Esophagus (tissue), 2 donors: Measurements from ENCODE around the gene SPOCK2. TPM values are rescaled to one million over a fixed set of nuclear protein-coding genes. Genes with fewer than 3 reads are reported as not detected.

Experiments used
- H3K27ac ChIP-seq, 2 donors: one replicate each; pipeline ENCODE4 v1.5.1; 2013; ENCODE audit warnings: low read depth in 2 of 2, mild to moderate bottlenecking in 2 of 2, inconsistent platforms in 1 of 2, low read length in 1 of 2, moderate library complexity in 1 of 2
- H3K27me3 ChIP-seq, 2 donors: one replicate each; pipeline ENCODE4 v1.6.1; 2013; ENCODE audit warnings: low read length in 2 of 2, control low read depth in 1 of 2, mild to moderate bottlenecking in 1 of 2; ENCODE audit not compliant: insufficient read depth in 2 of 2, control insufficient read depth in 1 of 2
- H3K36me3 ChIP-seq, 2 donors: one replicate each; pipeline ENCODE4 v1.6.1; 2013; ENCODE audit warnings: low read length in 1 of 2; ENCODE audit not compliant: control insufficient read depth in 2 of 2, insufficient read depth in 2 of 2
- H3K4me1 ChIP-seq, 2 donors: one replicate each; pipeline ENCODE4 v1.6.1; 2013; ENCODE audit warnings: low read length in 1 of 2; ENCODE audit not compliant: control insufficient read depth in 2 of 2, insufficient read depth in 2 of 2
- H3K4me3 ChIP-seq, 2 donors: one replicate each; pipeline ENCODE4 v1.5.1; 2013; ENCODE audit warnings: low read length in 2 of 2, mild to moderate bottlenecking in 2 of 2, low read depth in 1 of 2, moderate library complexity in 1 of 2
- H3K9me3 ChIP-seq, 2 donors: one replicate each; pipeline ENCODE4 v1.6.1; 2013; ENCODE audit warnings: mild to moderate bottlenecking in 2 of 2, low read depth in 1 of 2, low read length in 1 of 2, moderate library complexity in 1 of 2; ENCODE audit not compliant: control insufficient read depth in 2 of 2, insufficient read depth in 1 of 2
- WGBS, 2 donors: extraction: QIAGEN DNeasy Blood & Tissue Kit; methylation state at CpG; one replicate each; pipeline ENCODE4 v1.1.7; 2013; 5-methylcytosine and 5-hydroxymethylcytosine counted together
- polyA plus RNA-seq, 2 donors: library from polyadenylated mRNA; stranded (reverse); fragments of 200-250 nt; gene quantifications; one replicate each; pipeline ENCODE4 v1.2.3, GENCODE V29; 2013
- donor health status: healthy with polysubstance abuse.
- donor health status: Bipolar disorder and iron deficiency.

Gene SPOCK2
- polyA plus RNA-seq, 2 donors: 1.5 to 1.9 TPM

- WGBS, 2 donors: 89 to 90% methylated on average over 3 of the region's 3 CpGs
- Histone ChIP-seq H3K9me3 (no peaks in the 10 kb centered on the region), H3K4me1 (no peaks in the 10 kb centered on the region), H3K36me3 (no peaks in the 10 kb centered on the region), H3K27me3 (no peaks in the 10 kb centered on the region), H3K27ac (no peak overlapping the region), H3K4me3 (no peak overlapping the region)
Observed at GRCh38 chr10:72126184-72126871, 38.0 kb upstream of the SPOCK2 start.

- Histone ChIP-seq H3K9me3 (no peaks in the 10 kb centered on the region), H3K4me1 (no peaks in the 10 kb centered on the region), H3K36me3 (no peaks in the 10 kb centered on the region), H3K27ac (no peak overlapping the region), H3K27me3 (no peaks in the 10 kb centered on the region), H3K4me3 (no peak overlapping the region)
- 52 to 76% methylated on average over 1 of the region's 1 CpG for WGBS, 2 donors
Observed at GRCh38 chr10:72124989-72125388, 36.6 kb upstream of the SPOCK2 start.

- no peak overlapping the region for H3K4me3 ChIP-seq
- H3K27ac ChIP-seq: no peak overlapping the region
- no peaks in the 10 kb centered on the region for H3K36me3 ChIP-seq
Observed at GRCh38 chr10:72124381-72124780, 36.0 kb upstream of the SPOCK2 start.

GRCh38 chr10:72123616-72124015, 35.3 kb upstream of the SPOCK2 start:
- Histone ChIP-seq H3K27me3 (no peaks in the 10 kb centered on the region), H3K4me3 (no peak overlapping the region), H3K4me1 (no peaks in the 10 kb centered on the region), H3K9me3 (no peaks in the 10 kb centered on the region), H3K36me3 (no peaks in the 10 kb centered on the region), H3K27ac (no peak overlapping the region)
- WGBS, 2 donors: 78 to 89% methylated on average over 4 of the region's 4 CpGs

More at GRCh38 chr10:72124381-72124780, 36.0 kb upstream of the SPOCK2 start:
- Histone ChIP-seq H3K4me1 (no peaks in the 10 kb centered on the region), H3K9me3 (no peaks in the 10 kb centered on the region), H3K27me3 (no peaks in the 10 kb centered on the region)

- WGBS, 2 donors: 79 to 84% methylated on average over 4 of the region's 4 CpGs
- no peaks in the 10 kb centered on the region for H3K9me3 ChIP-seq
- no peaks in the 10 kb centered on the region for H3K36me3 ChIP-seq
- H3K4me1 ChIP-seq: no peaks in the 10 kb centered on the region
- H3K4me3 ChIP-seq: no peak overlapping the region
- no peaks in the 10 kb centered on the region for H3K27me3 ChIP-seq
- H3K27ac ChIP-seq: no peak overlapping the region
Observed at GRCh38 chr10:72122221-72122620, 33.9 kb upstream of the SPOCK2 start.

- Histone ChIP-seq H3K27ac (no peak overlapping the region), H3K27me3 (no peaks in the 10 kb centered on the region), H3K4me1 (no peaks in the 10 kb centered on the region), H3K4me3 (no peak overlapping the region), H3K36me3 (no peaks in the 10 kb centered on the region), H3K9me3 (no peaks in the 10 kb centered on the region)
- WGBS, 2 donors: 97 to 98% methylated on average over 1 of the region's 1 CpG
Observed at GRCh38 chr10:72121389-72121788, 33.0 kb upstream of the SPOCK2 start.

- no peaks in the 10 kb centered on the region for H3K36me3 ChIP-seq
- H3K9me3 ChIP-seq: no peaks in the 10 kb centered on the region
- no peak overlapping the region for H3K27ac ChIP-seq
- H3K27me3 ChIP-seq: no peaks in the 10 kb centered on the region
- no peaks in the 10 kb centered on the region for H3K4me1 ChIP-seq
- WGBS, 2 donors: 93 to 97% methylated on average over 2 of the region's 2 CpGs
- H3K4me3 ChIP-seq: no peak overlapping the region
Observed at GRCh38 chr10:72116372-72116771, 28.0 kb upstream of the SPOCK2 start.

- whole genome bisulfite sequencing, 2 donors: 57 to 66% methylated on average over 2 of the region's 2 CpGs
- Histone ChIP-seq H3K4me1 (no peaks in the 10 kb centered on the region), H3K27me3 (no peaks in the 10 kb centered on the region), H3K4me3 (no peak overlapping the region), H3K9me3 (no peaks in the 10 kb centered on the region), H3K36me3 (no peaks in the 10 kb centered on the region), H3K27ac (no peak overlapping the region)
Observed at GRCh38 chr10:72114706-72115450, 26.5 kb upstream of the SPOCK2 start.

- WGBS, 2 donors: 95 to 96% methylated on average over 10 to 11 of the region's 11 CpGs
Observed at GRCh38 chr10:72110673-72111401, 22.5 kb upstream of the SPOCK2 start.

More at GRCh38 chr10:72110673-72111401, 22.5 kb upstream of the SPOCK2 start:
- Histone ChIP-seq H3K4me3 (no peak overlapping the region), H3K4me1 (no peaks in the 10 kb centered on the region), H3K27me3 (no peaks in the 10 kb centered on the region), H3K36me3 (no peaks in the 10 kb centered on the region), H3K27ac (no peak overlapping the region), H3K9me3 (no peaks in the 10 kb centered on the region)
